ENCODE data around the gene RAB1A. TPM values are rescaled to one million over a fixed set of nuclear protein-coding genes. Genes with fewer than 3 reads are reported as not detected.

RAB1A gene
- total and polyA plus RNA-seq, 4 donors: 104 to 159 (median 136) TPM

DNA sequence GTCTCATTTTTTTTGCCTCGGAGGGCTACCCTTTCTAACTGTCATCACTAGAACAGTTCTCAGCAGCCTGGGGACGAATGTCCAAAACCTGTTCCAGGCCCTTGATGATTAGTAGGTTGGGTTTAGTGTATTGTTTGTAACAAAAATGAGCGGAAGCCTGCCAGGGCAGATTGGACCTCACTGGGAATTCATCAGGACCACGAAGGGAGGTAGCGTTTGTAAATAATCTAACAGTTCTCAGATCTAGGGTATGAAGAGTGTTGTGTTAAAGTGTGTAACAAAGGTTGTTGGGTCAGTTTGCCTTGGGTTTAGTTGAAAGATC is 72.9 kb downstream of the RAB1A start:
- H3K9me3 ChIP-seq (ENCODE audit: control insufficient read depth in 4 of 4, insufficient read depth in 3 of 4, low read length in 3 of 4): no peaks in the 10 kb centered on the region
- peak overlapping the region; percentile 41 to 81 for H3K9ac ChIP-seq (ENCODE audit: insufficient read depth in 1 of 2, low read length in 2 of 2)
- DNase-seq: no peak
- WGBS, 2 donors: 2 to 4% methylated on average over 5 of the region's 5 CpGs
- no peak for ATAC-seq (ENCODE audit: insufficient read depth, low FRiP score)
- H3K27ac ChIP-seq (ENCODE audit: low read depth in 1 of 2, low read length in 1 of 2): peak overlapping the region; percentile 90 to 91
- no peaks in the 10 kb centered on the region for H3K27me3 ChIP-seq (ENCODE audit: control insufficient read depth in 3 of 3, insufficient read depth in 3 of 3, low read length in 2 of 3)
- peaks cover 0 to 3% (median 0%) of the 10 kb centered on the region in 4 donors for H3K36me3 ChIP-seq (ENCODE audit: control insufficient read depth in 4 of 4, insufficient read depth in 4 of 4, low read length in 4 of 4)
- H3K4me1 ChIP-seq (ENCODE audit: control insufficient read depth in 5 of 5, insufficient read depth in 5 of 5, low read length in 5 of 5): peaks cover 4 to 23% (median 11%) of the 10 kb centered on the region in 5 donors
- TF ChIP-seq, protein P1, sequence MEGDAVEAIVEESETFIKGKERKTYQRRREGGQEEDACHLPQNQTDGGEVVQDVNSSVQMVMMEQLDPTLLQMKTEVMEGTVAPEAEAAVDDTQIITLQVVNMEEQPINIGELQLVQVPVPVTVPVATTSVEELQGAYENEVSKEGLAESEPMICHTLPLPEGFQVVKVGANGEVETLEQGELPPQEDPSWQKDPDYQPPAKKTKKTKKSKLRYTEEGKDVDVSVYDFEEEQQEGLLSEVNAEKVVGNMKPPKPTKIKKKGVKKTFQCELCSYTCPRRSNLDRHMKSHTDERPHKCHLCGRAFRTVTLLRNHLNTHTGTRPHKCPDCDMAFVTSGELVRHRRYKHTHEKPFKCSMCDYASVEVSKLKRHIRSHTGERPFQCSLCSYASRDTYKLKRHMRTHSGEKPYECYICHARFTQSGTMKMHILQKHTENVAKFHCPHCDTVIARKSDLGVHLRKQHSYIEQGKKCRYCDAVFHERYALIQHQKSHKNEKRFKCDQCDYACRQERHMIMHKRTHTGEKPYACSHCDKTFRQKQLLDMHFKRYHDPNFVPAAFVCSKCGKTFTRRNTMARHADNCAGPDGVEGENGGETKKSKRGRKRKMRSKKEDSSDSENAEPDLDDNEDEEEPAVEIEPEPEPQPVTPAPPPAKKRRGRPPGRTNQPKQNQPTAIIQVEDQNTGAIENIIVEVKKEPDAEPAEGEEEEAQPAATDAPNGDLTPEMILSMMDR (IDR thresholded peaks at IDR 0.05; ENCODE audit: control extremely low read depth, extremely low read depth): no peak
- H3K4me3 ChIP-seq: peak overlapping the region; percentile 96

DNA sequence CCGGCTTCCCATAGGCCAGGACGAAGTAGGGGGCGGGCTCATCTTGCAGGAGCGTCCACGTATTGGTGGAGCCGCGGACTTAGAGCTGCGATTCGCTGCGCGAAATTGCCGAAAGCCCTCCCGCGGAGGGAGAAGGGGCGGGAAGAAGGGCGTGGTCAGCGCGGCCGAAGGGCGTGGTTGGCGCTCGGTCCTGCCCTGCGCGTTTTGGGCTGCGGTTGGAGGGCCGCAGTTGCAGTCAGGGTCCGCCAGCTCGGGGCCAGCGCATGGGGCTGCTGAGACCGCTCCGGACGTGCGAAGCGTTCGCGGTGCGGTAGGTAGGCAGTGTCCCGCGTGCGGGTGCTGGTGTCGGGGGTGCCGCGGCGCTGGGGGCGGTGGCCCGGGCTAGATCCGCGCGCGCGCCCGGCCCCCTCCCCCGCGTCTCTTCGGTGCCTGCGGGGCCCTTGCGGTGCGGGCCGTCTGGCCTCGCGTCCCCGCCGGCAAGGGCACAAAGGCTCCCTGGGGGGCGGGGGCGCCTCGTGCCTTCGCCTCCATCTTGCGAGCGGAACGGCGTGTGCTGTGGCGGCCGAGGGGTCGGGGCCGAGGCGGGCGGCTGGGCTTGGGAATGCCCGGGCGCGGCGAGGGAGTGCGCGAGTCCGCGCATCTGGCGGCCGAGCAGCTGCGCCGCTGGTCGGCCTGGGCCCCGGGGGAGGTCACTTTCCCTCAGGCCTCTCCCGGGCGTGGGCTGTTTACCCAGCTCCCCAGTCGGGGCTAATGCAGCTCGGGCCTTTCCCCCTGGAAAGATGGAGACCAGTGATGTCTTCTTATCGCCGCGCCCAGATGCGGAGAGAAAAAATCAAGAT is 73.5 kb downstream of the RAB1A start, which contains the start of gene CEP68:
TSS of gene CEP68 (plus strand) at position 202 of the 839 bp plus-strand sequence. CDS start 13,029 bp downstream, outside the sequence.
- Histone ChIP-seq H3K27ac (ENCODE audit: low read depth in 1 of 2, low read length in 1 of 2) (peak within 1 kb of the TSS; percentile 90 to 91), H3K27me3 (ENCODE audit: control insufficient read depth in 3 of 3, insufficient read depth in 3 of 3, low read length in 2 of 3) (no peaks in the 10 kb centered on the region), H3K9ac (ENCODE audit: insufficient read depth in 1 of 2, low read length in 2 of 2) (peak within 1 kb of the TSS; percentile 41 to 81), H3K4me3 (peak within 1 kb of the TSS; percentile 96), H3K4me1 (ENCODE audit: control insufficient read depth in 5 of 5, insufficient read depth in 5 of 5, low read length in 5 of 5) (peaks cover 4 to 23% (median 9%) of the 10 kb centered on the region in 5 donors), H3K9me3 (ENCODE audit: control insufficient read depth in 4 of 4, insufficient read depth in 3 of 4, low read length in 3 of 4) (no peaks in the 10 kb centered on the region), H3K36me3 (ENCODE audit: control insufficient read depth in 4 of 4, insufficient read depth in 4 of 4, low read length in 4 of 4) (peaks cover 0 to 3% (median 0%) of the 10 kb centered on the region in 4 donors)
- TF ChIP-seq, protein P1 (IDR thresholded peaks at IDR 0.05; ENCODE audit: control extremely low read depth, extremely low read depth): no peak
- ATAC-seq (ENCODE audit: insufficient read depth, low FRiP score) (peak; percentile 97), DNase-seq (peak; percentile 97 to 99 (median 98))
- WGBS, 2 donors: 0 to 1% methylated on average over 97 to 99 of the region's 99 CpGs

DNA sequence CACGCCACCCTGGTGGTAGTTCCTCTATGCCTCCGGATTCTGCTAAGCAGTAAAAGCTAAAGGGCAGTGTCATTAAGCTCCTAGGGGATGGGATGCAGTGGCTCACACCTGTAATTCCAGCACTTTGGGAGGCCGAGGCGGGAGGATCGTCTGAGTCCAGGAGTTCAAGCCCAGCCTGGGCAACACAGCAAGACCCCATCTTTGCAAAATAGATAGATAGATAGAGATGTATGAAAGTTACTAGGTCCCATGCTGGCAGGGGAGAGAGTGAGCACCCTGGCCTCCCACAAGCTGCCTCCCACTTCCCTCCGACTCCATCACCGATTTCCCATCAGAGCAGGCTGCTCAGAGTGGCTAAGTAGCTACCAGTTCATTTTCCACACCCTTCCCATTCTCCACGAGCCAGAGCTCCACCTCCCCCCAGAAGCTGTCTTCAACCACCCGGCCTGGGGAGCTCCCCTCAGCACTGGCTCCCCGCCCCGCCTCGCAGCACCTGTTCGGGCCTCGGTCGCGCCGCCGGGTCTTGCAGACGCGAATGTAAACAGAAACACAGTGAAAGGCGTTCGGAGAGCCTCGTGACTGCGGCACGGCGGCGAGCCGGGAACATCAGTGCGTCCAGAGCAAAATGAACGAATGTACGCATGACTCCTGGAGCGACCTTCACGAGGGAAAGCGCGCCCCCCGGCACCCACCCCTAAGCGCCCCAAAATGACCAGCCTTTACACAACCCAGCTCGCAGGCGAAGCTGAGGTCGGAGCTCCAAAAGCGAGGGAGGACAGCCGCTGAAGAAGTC is 74.3 kb downstream of the RAB1A start:
- TF ChIP-seq, protein P1 (IDR thresholded peaks at IDR 0.05; ENCODE audit: control extremely low read depth, extremely low read depth): no peak
- no peaks in the 10 kb centered on the region for H3K9me3 ChIP-seq (ENCODE audit: control insufficient read depth in 4 of 4, insufficient read depth in 3 of 4, low read length in 3 of 4)
- H3K9ac ChIP-seq (ENCODE audit: insufficient read depth in 1 of 2, low read length in 2 of 2): peak overlapping the region in 1 of 2 donors; percentile 32
- H3K4me3 ChIP-seq: peak overlapping the region; percentile 96
- peak overlapping the region; percentile 6 to 91 for H3K27ac ChIP-seq (ENCODE audit: low read depth in 1 of 2, low read length in 1 of 2)
- DNase-seq: no peak
- ATAC-seq (ENCODE audit: insufficient read depth, low FRiP score): peak; percentile 12
- no peaks in the 10 kb centered on the region for H3K27me3 ChIP-seq (ENCODE audit: control insufficient read depth in 3 of 3, insufficient read depth in 3 of 3, low read length in 2 of 3)
- H3K4me1 ChIP-seq (ENCODE audit: control insufficient read depth in 5 of 5, insufficient read depth in 5 of 5, low read length in 5 of 5): peaks cover 4 to 23% (median 5%) of the 10 kb centered on the region in 5 donors
- H3K36me3 ChIP-seq (ENCODE audit: control insufficient read depth in 4 of 4, insufficient read depth in 4 of 4, low read length in 4 of 4): peaks cover 0 to 3% (median 0%) of the 10 kb centered on the region in 4 donors
- 5 to 8% methylated on average over 42 of the region's 42 CpGs for WGBS, 2 donors

All from lung (tissue), 12 donors.